Adipocyte (in vitro differentiated cells): ENCODE results near the gene SLC39A11.
A peak's percentile ranks its signal among the peaks of the same experiment; 100 is the strongest.

Experiments used
- DNase-seq: peaks from one replicate; pipeline ENCODE4 v3.0.0-alpha.2; 2015; ENCODE audit warnings: low read depth
- H3K27me3 ChIP-seq: replicated peaks from 2 replicates; pipeline ENCODE4 v1.7.0; 2013; ENCODE audit warnings: mild to moderate bottlenecking, low read length, moderate library complexity; ENCODE audit not compliant: control insufficient read depth, insufficient read depth
- H3K36me3 ChIP-seq: 2 replicates; pipeline ENCODE4 v1.7.0; 2013; ENCODE audit warnings: low read length, mild to moderate bottlenecking, moderate library complexity; ENCODE audit not compliant: control insufficient read depth, insufficient read depth, severe bottlenecking
- H3K4me1 ChIP-seq: 2 replicates; pipeline ENCODE4 v1.7.0; 2013; ENCODE audit warnings: mild to moderate bottlenecking, low read length, moderate library complexity; ENCODE audit not compliant: control insufficient read depth, insufficient read depth
- H3K4me3 ChIP-seq: 2 replicates; pipeline ENCODE4 v1.7.0; 2013; ENCODE audit warnings: mild to moderate bottlenecking, low read length, moderate library complexity
- H3K9ac ChIP-seq: 2 replicates; pipeline ENCODE4 v1.7.0; 2013; ENCODE audit warnings: mild to moderate bottlenecking, low read length, moderate library complexity
- H3K9me3 ChIP-seq: 2 replicates; pipeline ENCODE4 v1.7.0; 2013; ENCODE audit warnings: mild to moderate bottlenecking, low read length, moderate library complexity; ENCODE audit not compliant: control insufficient read depth

Gene SLC39A11

DNA sequence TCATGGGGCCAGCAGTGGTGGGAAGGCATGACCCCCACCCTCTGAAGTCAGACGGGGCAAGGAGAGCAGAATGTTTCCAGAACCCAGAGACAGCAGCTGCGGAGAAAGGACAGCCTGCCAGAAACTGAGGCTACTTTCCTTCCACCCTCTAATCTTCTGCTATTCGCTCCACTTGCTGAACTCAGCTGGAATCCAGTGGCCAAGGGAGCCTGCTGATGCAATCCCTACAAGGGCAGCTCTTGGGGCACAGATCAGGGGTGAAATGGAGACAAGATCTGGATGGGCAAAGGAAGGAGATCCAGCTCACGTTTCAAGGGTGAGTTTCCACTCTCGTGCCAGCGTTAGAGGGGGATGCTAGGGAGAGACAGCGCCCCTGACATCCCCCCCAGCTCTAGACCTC lies 479.1 kb downstream of the SLC39A11 start:
- peak; percentile 55 for DNase-seq
- H3K9me3 ChIP-seq = no peaks in the 10 kb centered on the region
- H3K4me1 ChIP-seq = peaks cover 39% of the 10 kb centered on the region
- H3K9ac ChIP-seq = no peak overlapping the region
- H3K36me3 ChIP-seq = no peaks in the 10 kb centered on the region
- no peak overlapping the region for H3K4me3 ChIP-seq
- peaks cover 7% of the 10 kb centered on the region for H3K27me3 ChIP-seq

DNA sequence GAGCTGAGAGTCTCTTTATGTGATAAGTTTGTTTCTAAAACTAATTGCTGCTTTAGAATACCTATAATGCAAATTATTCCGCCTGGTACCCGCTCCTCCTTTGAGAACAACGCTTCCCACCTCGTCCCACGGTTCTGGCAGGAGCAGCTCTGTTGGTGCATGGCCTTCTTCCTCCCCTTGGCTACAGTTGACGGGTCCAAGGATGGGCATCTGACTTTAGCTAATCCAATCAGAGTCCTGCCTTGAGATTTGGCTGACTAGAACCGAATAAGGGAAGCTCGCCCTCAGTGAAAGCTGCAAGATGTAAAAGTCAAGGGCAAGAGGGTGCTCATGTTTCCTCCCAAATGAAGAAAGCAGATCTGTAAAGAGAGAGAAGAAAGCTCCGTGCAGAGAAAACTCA lies 481.3 kb downstream of the SLC39A11 start:
- Histone ChIP-seq H3K9ac (no peak overlapping the region), H3K36me3 (no peaks in the 10 kb centered on the region), H3K9me3 (peaks cover 13% of the 10 kb centered on the region), H3K4me3 (no peak overlapping the region), H3K27me3 (no peaks in the 10 kb centered on the region), H3K4me1 (peaks cover 33% of the 10 kb centered on the region)
- no peak for DNase-seq

DNA sequence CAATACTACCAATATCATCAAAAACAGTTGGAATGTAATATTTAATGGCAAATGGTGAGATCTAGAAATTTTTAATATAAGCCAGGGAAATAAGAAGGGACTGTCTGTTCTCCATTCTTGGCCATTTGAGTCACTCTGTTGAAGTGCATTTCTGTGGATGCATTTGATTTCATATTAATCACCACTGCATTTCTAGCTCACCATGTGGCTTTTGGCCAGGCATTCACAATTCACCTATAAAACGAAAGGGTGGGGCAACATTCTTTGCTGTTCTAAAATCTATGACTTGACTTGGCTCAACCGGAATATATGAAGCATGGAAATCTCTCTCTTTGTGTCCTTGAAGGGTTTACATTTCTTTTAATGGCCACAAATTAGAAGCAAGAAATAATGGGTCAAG lies 483.0 kb downstream of the SLC39A11 start:
- Histone ChIP-seq H3K4me1 (peaks cover 28% of the 10 kb centered on the region), H3K36me3 (no peaks in the 10 kb centered on the region), H3K27me3 (no peaks in the 10 kb centered on the region), H3K9me3 (peaks cover 13% of the 10 kb centered on the region), H3K4me3 (no peak overlapping the region), H3K9ac (no peak overlapping the region)
- DNase-seq = peak; percentile 29

DNA sequence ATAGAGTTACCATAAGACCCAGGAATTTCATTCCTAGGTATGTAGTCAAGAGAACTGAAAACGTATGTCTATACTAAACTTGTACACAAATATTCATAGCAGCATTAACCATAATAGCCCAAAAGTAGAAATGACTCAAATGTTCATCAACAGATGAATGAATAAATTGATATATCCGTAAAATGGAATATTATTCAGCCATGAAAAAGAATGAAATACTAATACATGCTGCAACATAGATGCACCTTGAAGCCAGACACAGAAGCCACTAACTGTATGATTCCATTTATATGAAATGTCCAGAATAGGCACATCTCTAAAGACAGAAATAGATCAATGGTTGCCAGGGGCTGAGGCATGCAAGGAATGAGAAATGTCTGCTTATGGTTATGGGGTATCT lies 484.1 kb downstream of the SLC39A11 start:
- Histone ChIP-seq H3K4me3 (no peak overlapping the region), H3K9me3 (peaks cover 13% of the 10 kb centered on the region), H3K4me1 (peaks cover 19% of the 10 kb centered on the region), H3K9ac (no peak overlapping the region), H3K27me3 (no peaks in the 10 kb centered on the region), H3K36me3 (no peaks in the 10 kb centered on the region)
- no peak for DNase-seq

DNA sequence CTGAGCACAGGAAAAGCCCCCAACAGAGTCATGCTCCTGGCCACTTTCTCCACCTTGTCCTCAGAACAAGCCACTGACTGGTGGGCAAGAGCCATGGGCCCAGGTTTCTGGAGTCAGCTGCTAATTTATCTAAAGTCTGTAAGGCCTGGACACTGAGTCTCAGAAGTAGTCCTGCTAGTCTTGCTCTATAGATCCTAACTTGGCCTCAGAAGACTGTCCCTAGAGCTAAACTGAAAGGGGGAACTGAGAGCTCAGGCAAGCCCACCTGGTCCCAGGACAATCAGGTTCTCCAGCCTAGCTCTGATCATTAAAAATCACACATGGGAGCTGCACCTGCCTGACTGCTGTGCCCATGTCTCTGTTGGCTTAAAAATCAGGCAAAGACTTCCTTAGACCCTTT lies 485.8 kb downstream of the SLC39A11 start:
- H3K9me3 ChIP-seq = peaks cover 13% of the 10 kb centered on the region
- no peak overlapping the region for H3K4me3 ChIP-seq
- DNase-seq = no peak
- H3K36me3 ChIP-seq = no peaks in the 10 kb centered on the region
- H3K9ac ChIP-seq = no peak overlapping the region
- no peaks in the 10 kb centered on the region for H3K27me3 ChIP-seq
- peaks cover 25% of the 10 kb centered on the region for H3K4me1 ChIP-seq

DNA sequence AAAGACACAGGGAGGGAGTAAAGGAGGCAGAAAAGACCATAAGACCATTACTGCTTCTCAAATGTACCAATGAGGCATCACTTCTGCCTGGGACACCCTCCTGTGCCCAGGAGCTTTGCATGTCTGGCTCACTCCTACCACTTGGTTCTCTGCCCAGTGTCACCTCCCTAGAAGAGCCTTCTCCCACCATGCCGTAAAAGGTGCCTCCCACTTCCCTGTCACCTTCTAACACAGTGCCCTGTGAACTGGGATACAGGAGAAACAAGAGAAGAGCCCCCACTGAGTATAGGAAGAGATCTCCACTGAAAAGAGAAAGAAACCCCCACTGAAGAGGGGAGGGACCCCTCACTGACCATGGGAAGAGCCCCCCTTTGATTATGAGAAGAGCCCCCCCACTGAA lies 486.9 kb downstream of the SLC39A11 start:
- no peak for DNase-seq
- H3K9ac ChIP-seq = no peak overlapping the region
- H3K27me3 ChIP-seq = no peaks in the 10 kb centered on the region
- no peak overlapping the region for H3K4me3 ChIP-seq
- no peaks in the 10 kb centered on the region for H3K36me3 ChIP-seq
- H3K4me1 ChIP-seq = peaks cover 25% of the 10 kb centered on the region
- H3K9me3 ChIP-seq = peaks cover 13% of the 10 kb centered on the region

DNA sequence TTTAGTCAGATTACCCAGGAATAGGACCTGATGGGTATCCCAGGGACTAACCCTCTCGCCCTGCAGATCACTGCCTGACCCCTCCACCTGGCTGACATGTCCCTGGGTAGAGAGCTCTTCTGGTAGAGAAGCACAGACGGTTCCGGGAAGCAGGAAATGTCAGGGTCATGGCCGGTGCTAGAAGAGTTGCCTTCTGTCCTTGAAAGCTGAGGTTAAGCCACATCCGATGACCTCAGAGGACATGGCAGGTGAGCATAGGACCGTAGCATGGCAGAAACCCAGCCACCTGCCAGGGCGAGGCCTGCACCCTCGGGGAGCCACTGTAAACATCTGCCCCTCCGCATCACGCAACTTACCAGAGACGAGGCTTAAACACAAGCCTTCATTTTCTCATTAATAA lies 488.0 kb downstream of the SLC39A11 start:
- peaks cover 13% of the 10 kb centered on the region for H3K9me3 ChIP-seq
- no peaks in the 10 kb centered on the region for H3K27me3 ChIP-seq
- peaks cover 20% of the 10 kb centered on the region for H3K4me1 ChIP-seq
- no peaks in the 10 kb centered on the region for H3K36me3 ChIP-seq
- no peak for DNase-seq
- H3K4me3 ChIP-seq = no peak overlapping the region
- no peak overlapping the region for H3K9ac ChIP-seq

DNA sequence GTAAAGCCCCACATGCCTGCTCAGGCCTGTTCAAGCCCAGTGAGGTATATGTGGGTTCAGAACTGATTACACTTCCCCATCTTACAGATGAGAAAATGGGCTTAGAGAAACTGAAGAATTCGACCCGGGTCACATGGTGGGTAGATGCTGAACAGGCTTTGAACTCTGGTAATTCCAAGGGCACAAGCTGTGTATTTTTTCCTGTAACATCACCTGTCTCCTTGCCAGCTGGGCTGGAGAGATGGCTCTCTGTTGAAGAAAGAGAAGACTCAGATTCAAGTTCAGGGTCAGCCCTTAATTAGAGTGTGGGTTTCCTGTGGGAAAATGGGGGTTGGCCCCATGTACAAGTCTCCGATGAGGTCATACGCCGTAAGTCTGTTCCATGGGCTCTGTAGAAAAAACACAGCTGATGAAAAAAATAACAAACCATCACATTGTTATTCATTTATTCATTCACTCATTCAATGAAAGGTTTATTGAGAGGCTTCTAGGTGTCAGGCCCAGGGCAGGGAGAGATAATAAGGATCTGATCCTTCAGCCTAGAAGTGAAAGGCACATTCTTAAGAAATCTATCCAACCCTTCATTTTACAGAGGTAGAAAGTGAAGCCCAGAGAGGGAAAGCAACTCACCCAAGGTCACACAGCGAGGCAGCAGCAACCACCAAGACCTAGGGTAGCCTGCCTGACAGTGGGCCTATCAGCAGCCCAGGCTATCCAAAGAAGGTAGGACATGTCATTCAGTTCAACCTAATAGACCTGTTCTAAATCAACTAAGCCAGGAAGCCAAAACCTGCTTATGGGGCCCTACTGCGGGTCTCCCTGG lies 488.9 kb downstream of the SLC39A11 start:
- H3K4me3 ChIP-seq = no peak overlapping the region
- no peaks in the 10 kb centered on the region for H3K27me3 ChIP-seq
- DNase-seq = peak; percentile 7
- peaks cover 13% of the 10 kb centered on the region for H3K9me3 ChIP-seq
- no peaks in the 10 kb centered on the region for H3K36me3 ChIP-seq
- no peak overlapping the region for H3K9ac ChIP-seq
- H3K4me1 ChIP-seq = peaks cover 18% of the 10 kb centered on the region

DNA sequence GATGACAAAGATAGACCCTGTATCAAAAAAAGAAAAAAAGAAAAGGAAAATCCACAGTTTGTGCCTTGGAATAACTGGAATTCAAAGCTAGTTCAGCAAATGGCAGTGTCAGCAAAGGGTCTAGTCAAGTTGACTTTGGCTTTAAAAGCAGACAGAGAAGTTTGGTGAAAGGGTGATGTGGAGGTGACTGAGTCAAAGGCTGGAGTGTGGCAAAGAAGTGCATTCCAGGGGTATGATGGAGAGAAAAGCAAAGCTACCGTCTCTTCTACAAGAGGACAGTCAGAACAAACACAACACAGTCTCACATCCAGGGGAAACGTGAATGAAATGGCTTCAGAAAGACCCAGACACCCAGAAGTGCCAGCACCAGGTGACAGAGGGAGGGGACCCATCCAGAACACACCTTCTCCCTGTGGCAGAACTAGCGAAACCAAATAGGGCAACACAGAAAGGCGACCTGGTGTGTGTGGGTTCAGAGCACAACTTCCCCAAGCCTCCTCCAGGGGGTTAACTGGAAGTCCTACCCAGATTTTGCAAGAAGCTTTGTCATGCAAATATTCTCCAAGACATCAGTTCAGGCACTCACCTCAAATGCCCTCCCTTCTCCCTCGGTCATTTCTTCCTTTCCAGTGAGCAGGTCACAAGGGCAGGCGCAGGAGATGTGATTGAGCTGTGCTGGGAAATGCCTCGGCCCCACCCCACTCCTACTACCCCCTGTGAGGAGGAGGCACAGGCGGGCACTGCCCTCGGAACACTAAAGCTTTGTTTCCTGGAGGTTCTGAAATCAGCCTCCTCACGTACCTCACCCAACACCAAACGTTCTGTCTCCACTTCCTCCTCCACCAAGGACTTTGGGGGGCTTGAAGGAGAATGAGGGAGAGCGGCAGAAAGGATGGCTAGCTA lies 489.7 kb downstream of the SLC39A11 start:
- Histone ChIP-seq H3K9ac (no peak overlapping the region), H3K27me3 (no peaks in the 10 kb centered on the region), H3K4me1 (peaks cover 18% of the 10 kb centered on the region), H3K36me3 (no peaks in the 10 kb centered on the region), H3K4me3 (no peak overlapping the region), H3K9me3 (peaks cover 10% of the 10 kb centered on the region)
- peak; percentile 48 for DNase-seq

DNA sequence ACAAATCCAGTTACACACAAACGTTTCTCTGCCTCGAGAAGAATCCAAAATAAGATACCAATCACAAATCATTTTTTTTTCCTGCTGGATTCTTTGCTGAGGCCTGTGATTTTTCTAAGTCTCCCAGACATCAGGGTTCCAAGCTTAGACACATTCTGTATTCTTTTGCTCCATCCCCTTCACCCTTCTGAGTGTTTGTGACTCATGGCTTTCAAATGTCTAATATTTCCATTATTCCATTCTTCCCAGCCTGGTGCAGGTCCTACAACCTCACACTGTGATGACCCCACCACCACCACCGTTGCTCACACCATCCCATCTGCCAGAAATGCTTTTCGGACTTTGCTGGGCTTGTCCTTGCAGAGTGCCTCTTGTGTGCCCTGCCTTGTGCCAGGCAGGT lies 491.6 kb downstream of the SLC39A11 start:
- H3K4me1 ChIP-seq = peaks cover 18% of the 10 kb centered on the region
- DNase-seq = peak; percentile 5
- no peaks in the 10 kb centered on the region for H3K9me3 ChIP-seq
- no peaks in the 10 kb centered on the region for H3K36me3 ChIP-seq
- peaks cover 8% of the 10 kb centered on the region for H3K27me3 ChIP-seq
- no peak overlapping the region for H3K4me3 ChIP-seq
- no peak overlapping the region for H3K9ac ChIP-seq

DNA sequence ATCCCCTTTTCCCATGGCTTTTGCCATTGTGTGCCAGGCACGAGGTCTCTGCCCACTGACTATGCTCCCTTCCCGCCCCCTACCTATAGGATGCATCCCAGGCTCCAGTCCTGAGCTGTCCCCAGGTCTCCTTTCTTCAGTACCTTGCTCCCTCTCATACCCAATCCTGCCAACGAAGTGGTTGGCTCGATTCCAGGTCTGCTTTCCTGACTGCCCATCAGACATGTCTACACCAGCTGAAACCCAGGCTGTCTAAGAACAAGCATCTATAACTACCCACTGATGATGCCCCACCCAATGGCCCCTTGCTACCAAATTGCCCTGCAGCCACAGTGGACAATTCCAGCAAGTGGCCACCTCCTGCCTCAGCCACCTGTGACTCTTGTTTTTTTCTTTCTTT lies 492.6 kb downstream of the SLC39A11 start:
- DNase-seq = no peak
- H3K27me3 ChIP-seq = peaks cover 8% of the 10 kb centered on the region
- no peak overlapping the region for H3K4me3 ChIP-seq
- H3K36me3 ChIP-seq = no peaks in the 10 kb centered on the region
- no peaks in the 10 kb centered on the region for H3K9me3 ChIP-seq
- peaks cover 18% of the 10 kb centered on the region for H3K4me1 ChIP-seq
- no peak overlapping the region for H3K9ac ChIP-seq
